ENCODE results near the gene TSHZ3.

Gene TSHZ3

GRCh38 chr19:31300422-31300821, 48.8 kb downstream of the TSHZ3 start:
- TF ChIP-seq EZH2phosphoT487 (IDR thresholded peaks at IDR 0.05; ENCODE audit: low read depth) = no peak
- no peak for TF ChIP-seq CTCF (IDR thresholded peaks at IDR 0.05; ENCODE audit: low read depth, low read length)
- H3K9me3 ChIP-seq (ENCODE audit: insufficient read depth, low read length) = no peaks in the 10 kb centered on the region
- H3K27ac ChIP-seq (ENCODE audit: low read length) = no peak overlapping the region
- H4K20me1 ChIP-seq (ENCODE audit: insufficient read depth, low read length) = no peaks in the 10 kb centered on the region
- no peak overlapping the region for H3K4me3 ChIP-seq (ENCODE audit: low read length)
- no peak overlapping the region for H2AFZ ChIP-seq (ENCODE audit: low read depth, low read length)
- no peaks in the 10 kb centered on the region for H3K4me1 ChIP-seq (ENCODE audit: low read length)
- no peak overlapping the region for H3K9ac ChIP-seq (ENCODE audit: low read length)
- no peaks in the 10 kb centered on the region for H3K27me3 ChIP-seq (ENCODE audit: low read depth, low read length)
- H3K79me2 ChIP-seq (ENCODE audit: low read length) = no peaks in the 10 kb centered on the region
- H3K36me3 ChIP-seq (replicated peaks; ENCODE audit: low read depth, low read length) = no peaks in the 10 kb centered on the region
- no peak overlapping the region for H3K4me2 ChIP-seq (ENCODE audit: low read length)

GRCh38 chr19:31299665-31300064, 49.6 kb downstream of the TSHZ3 start:
- Histone ChIP-seq H3K36me3 (replicated peaks; ENCODE audit: low read depth, low read length) (no peaks in the 10 kb centered on the region), H3K27ac (ENCODE audit: low read length) (no peak overlapping the region), H3K4me3 (ENCODE audit: low read length) (no peak overlapping the region), H3K27me3 (ENCODE audit: low read depth, low read length) (no peaks in the 10 kb centered on the region), H3K9ac (ENCODE audit: low read length) (no peak overlapping the region), H3K4me2 (ENCODE audit: low read length) (no peak overlapping the region), H3K9me3 (ENCODE audit: insufficient read depth, low read length) (no peaks in the 10 kb centered on the region), H3K4me1 (ENCODE audit: low read length) (no peaks in the 10 kb centered on the region), H4K20me1 (ENCODE audit: insufficient read depth, low read length) (no peaks in the 10 kb centered on the region), H3K79me2 (ENCODE audit: low read length) (no peaks in the 10 kb centered on the region), H2AFZ (ENCODE audit: low read depth, low read length) (no peak overlapping the region)
- TF ChIP-seq EZH2phosphoT487 (IDR thresholded peaks at IDR 0.05; ENCODE audit: low read depth) (no peak), CTCF (IDR thresholded peaks at IDR 0.05; ENCODE audit: low read depth, low read length) (no peak)

GRCh38 chr19:31297991-31298390, 51.2 kb downstream of the TSHZ3 start:
- no peaks in the 10 kb centered on the region for H3K36me3 ChIP-seq (replicated peaks; ENCODE audit: low read depth, low read length)
- no peaks in the 10 kb centered on the region for H3K27me3 ChIP-seq (ENCODE audit: low read depth, low read length)
- H3K27ac ChIP-seq (ENCODE audit: low read length) = no peak overlapping the region
- H3K79me2 ChIP-seq (ENCODE audit: low read length) = no peaks in the 10 kb centered on the region
- TF ChIP-seq EZH2phosphoT487 (IDR thresholded peaks at IDR 0.05; ENCODE audit: low read depth) (no peak), CTCF (IDR thresholded peaks at IDR 0.05; ENCODE audit: low read depth, low read length) (no peak)
- no peak overlapping the region for H2AFZ ChIP-seq (ENCODE audit: low read depth, low read length)
- H4K20me1 ChIP-seq (ENCODE audit: insufficient read depth, low read length) = no peaks in the 10 kb centered on the region
- H3K9ac ChIP-seq (ENCODE audit: low read length) = no peak overlapping the region
- no peaks in the 10 kb centered on the region for H3K9me3 ChIP-seq (ENCODE audit: insufficient read depth, low read length)
- no peak overlapping the region for H3K4me3 ChIP-seq (ENCODE audit: low read length)
- no peak overlapping the region for H3K4me2 ChIP-seq (ENCODE audit: low read length)
- H3K4me1 ChIP-seq (ENCODE audit: low read length) = no peaks in the 10 kb centered on the region

- no peaks in the 10 kb centered on the region for H3K27me3 ChIP-seq (ENCODE audit: low read depth, low read length)
- no peaks in the 10 kb centered on the region for H3K4me1 ChIP-seq (ENCODE audit: low read length)
- H4K20me1 ChIP-seq (ENCODE audit: insufficient read depth, low read length) = no peaks in the 10 kb centered on the region
- no peaks in the 10 kb centered on the region for H3K79me2 ChIP-seq (ENCODE audit: low read length)
- no peak overlapping the region for H2AFZ ChIP-seq (ENCODE audit: low read depth, low read length)
- no peak overlapping the region for H3K4me3 ChIP-seq (ENCODE audit: low read length)
- no peak for TF ChIP-seq CTCF (IDR thresholded peaks at IDR 0.05; ENCODE audit: low read depth, low read length)
- H3K36me3 ChIP-seq (replicated peaks; ENCODE audit: low read depth, low read length) = no peaks in the 10 kb centered on the region
- no peaks in the 10 kb centered on the region for H3K9me3 ChIP-seq (ENCODE audit: insufficient read depth, low read length)
- no peak overlapping the region for H3K4me2 ChIP-seq (ENCODE audit: low read length)
- no peak overlapping the region for H3K27ac ChIP-seq (ENCODE audit: low read length)
- no peak overlapping the region for H3K9ac ChIP-seq (ENCODE audit: low read length)
These were observed 52.4 kb downstream of the TSHZ3 start for GRCh38 chr19:31296741-31297390.

Data from OCI-LY3 (cell line).